A673 (cell line): ENCODE data around the gene TIAM1.

Experiments
- CTCF ChIP-seq: fragments of 300-800, 200-600 bp; sonication (generic); conservative IDR thresholded peaks from 2 replicates; pipeline ENCODE4 v1.5.1; 2017; ENCODE audit warnings: low read depth, mild to moderate bottlenecking, antibody characterized with exemption, low read length, moderate library complexity, mixed read lengths
- EZH2 ChIP-seq: fragments of 200-600 bp; sonication (generic); IDR thresholded peaks from 2 replicates; pipeline ENCODE4 v1.6.1; 2017; ENCODE audit warnings: borderline replicate concordance, low read depth, mild to moderate bottlenecking, mixed read lengths, antibody characterized with exemption, low read length; ENCODE audit not compliant: poor library complexity, severe bottlenecking

GRCh38 chr21:31111093-31111492 is 233.0 kb downstream of the TIAM1 start:
- TF ChIP-seq EZH2 (no peak), CTCF (no peak)
